PFSK-1 (cell line): Measurements from ENCODE around the gene NPHS2.

ENCODE experiments used
- POLR2AphosphoS5 ChIP-seq: IDR thresholded peaks from 2 replicates; pipeline ENCODE4 v1.6.1; 2012; ENCODE audit warnings: low read depth, mild to moderate bottlenecking, control low read depth, low read length, moderate library complexity
- SIN3A ChIP-seq: IDR thresholded peaks from 2 replicates; pipeline ENCODE4 v1.6.1; 2012; ENCODE audit warnings: mild to moderate bottlenecking, low read length, moderate library complexity, borderline replicate concordance; ENCODE audit not compliant: insufficient read depth
- TAF1 ChIP-seq: IDR thresholded peaks from 2 replicates; pipeline ENCODE4 v1.6.1; 2012; ENCODE audit warnings: low read length, control low read depth, borderline replicate concordance; ENCODE audit not compliant: insufficient read depth
- TF ChIP-seq, protein P1 (sequence below), 2 experiments: IDR thresholded peaks; 2 replicates each; pipeline versions ENCODE4 v1.6.1 to v1.8.0; 2011 to 2012; ENCODE audit warnings: low read depth in 2 of 2, low read length in 2 of 2, control low read depth in 1 of 2, inconsistent platforms in 1 of 2, mild to moderate bottlenecking in 1 of 2, moderate library complexity in 1 of 2; ENCODE audit not compliant: insufficient read depth in 1 of 2

DNA sequence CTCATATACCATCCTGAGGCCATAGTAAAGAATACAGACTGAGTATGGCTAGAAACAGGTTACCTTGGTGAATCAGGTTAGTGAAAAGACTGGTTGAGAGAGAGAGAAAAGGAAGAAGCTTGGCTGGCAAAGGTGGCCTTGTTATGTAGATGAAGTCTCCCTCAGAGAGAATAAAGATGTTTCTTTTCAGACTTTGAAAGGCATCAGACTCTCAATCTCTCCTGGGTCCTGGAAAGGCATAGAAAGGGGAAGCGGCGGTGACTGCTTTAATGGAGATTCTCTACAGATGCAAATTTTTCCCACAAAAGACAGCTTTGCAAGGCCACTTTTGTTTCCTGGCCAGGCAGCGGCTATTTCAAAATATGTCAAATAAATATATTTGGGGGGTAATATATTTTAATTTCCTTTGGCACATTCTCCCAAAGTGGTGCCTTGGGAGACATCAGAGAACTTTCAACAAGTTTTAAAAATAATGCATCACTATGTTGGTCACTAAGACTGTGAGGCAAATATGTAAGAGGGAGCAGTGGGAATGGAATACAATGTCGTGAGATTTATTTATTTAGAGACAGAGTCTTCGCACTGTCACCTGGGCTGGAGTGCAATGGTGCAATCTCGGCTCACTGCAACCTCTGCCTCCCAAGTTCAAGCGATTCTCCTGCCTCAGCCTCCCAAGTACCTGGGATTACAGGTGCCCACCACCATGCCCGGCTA lies 46.1 kb downstream of the NPHS2 start:
- TF ChIP-seq TAF1 (no peak), SIN3A (no peak), POLR2AphosphoS5 (no peak)
- TF ChIP-seq, protein P1, sequence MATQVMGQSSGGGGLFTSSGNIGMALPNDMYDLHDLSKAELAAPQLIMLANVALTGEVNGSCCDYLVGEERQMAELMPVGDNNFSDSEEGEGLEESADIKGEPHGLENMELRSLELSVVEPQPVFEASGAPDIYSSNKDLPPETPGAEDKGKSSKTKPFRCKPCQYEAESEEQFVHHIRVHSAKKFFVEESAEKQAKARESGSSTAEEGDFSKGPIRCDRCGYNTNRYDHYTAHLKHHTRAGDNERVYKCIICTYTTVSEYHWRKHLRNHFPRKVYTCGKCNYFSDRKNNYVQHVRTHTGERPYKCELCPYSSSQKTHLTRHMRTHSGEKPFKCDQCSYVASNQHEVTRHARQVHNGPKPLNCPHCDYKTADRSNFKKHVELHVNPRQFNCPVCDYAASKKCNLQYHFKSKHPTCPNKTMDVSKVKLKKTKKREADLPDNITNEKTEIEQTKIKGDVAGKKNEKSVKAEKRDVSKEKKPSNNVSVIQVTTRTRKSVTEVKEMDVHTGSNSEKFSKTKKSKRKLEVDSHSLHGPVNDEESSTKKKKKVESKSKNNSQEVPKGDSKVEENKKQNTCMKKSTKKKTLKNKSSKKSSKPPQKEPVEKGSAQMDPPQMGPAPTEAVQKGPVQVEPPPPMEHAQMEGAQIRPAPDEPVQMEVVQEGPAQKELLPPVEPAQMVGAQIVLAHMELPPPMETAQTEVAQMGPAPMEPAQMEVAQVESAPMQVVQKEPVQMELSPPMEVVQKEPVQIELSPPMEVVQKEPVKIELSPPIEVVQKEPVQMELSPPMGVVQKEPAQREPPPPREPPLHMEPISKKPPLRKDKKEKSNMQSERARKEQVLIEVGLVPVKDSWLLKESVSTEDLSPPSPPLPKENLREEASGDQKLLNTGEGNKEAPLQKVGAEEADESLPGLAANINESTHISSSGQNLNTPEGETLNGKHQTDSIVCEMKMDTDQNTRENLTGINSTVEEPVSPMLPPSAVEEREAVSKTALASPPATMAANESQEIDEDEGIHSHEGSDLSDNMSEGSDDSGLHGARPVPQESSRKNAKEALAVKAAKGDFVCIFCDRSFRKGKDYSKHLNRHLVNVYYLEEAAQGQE (IDR thresholded peaks at IDR 0.05; ENCODE audit: insufficient read depth in 1 of 2, low read depth in 2 of 2, low read length in 2 of 2): no peak
